Astrocyte of the cerebellum (primary cell): ENCODE results near the gene STXBP2.

Experiments
- DNase-seq: peaks from one replicate; pipeline ENCODE4 v3.0.0-alpha.2; 2011; ENCODE audit warnings: low read depth
- H3K4me3 ChIP-seq: 2 replicates; pipeline ENCODE4 v1.5.1; 2011; ENCODE audit warnings: mild to moderate bottlenecking, low read depth, low read length, moderate library complexity
- in situ Hi-C: cut with HindIII; loops from 2 replicates; pipeline ENCODE4 v1.10.0; 2017; ENCODE audit warnings: low sequenced_read_pairs
- TF ChIP-seq, protein P1 (sequence below): IDR thresholded peaks from 2 replicates; pipeline ENCODE4 v1.5.1; 2012; ENCODE audit warnings: low read length, low read depth, moderate library complexity, mild to moderate bottlenecking; ENCODE audit errors: missing control alignments

The STXBP2 gene

DNA sequence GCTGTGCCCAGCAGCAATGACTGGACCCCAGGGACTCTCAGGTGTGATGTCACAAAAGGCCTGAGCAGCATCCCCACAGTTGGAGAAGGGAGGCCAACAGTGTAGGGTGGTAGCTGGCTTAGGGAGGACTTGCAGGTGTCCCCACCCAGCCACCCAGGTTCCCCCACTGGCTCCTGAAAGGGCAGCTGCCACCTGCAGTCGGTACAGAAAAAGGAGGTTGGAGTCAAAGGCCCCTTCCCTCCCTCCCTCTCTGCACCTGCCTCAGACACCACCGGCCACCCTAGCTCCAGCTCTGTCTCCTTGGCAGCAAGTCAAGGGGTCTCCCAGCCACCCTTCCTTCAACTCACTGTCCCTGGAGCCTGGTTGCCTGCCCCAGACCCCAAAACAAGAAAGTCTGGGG lies 3.2 kb upstream of the STXBP2 start, which contains the start of gene PCP2:
Gene PCP2, minus strand, starts transcription at position 22 of the 400 bp plus-strand sequence. CDS start 262 bp downstream, outside the sequence.
- TF ChIP-seq, protein P1, sequence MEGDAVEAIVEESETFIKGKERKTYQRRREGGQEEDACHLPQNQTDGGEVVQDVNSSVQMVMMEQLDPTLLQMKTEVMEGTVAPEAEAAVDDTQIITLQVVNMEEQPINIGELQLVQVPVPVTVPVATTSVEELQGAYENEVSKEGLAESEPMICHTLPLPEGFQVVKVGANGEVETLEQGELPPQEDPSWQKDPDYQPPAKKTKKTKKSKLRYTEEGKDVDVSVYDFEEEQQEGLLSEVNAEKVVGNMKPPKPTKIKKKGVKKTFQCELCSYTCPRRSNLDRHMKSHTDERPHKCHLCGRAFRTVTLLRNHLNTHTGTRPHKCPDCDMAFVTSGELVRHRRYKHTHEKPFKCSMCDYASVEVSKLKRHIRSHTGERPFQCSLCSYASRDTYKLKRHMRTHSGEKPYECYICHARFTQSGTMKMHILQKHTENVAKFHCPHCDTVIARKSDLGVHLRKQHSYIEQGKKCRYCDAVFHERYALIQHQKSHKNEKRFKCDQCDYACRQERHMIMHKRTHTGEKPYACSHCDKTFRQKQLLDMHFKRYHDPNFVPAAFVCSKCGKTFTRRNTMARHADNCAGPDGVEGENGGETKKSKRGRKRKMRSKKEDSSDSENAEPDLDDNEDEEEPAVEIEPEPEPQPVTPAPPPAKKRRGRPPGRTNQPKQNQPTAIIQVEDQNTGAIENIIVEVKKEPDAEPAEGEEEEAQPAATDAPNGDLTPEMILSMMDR = no peak
- in situ Hi-C loops = no loop called here
- H3K4me3 ChIP-seq = no peak within 1 kb of the TSS
- no peak for DNase-seq

DNA sequence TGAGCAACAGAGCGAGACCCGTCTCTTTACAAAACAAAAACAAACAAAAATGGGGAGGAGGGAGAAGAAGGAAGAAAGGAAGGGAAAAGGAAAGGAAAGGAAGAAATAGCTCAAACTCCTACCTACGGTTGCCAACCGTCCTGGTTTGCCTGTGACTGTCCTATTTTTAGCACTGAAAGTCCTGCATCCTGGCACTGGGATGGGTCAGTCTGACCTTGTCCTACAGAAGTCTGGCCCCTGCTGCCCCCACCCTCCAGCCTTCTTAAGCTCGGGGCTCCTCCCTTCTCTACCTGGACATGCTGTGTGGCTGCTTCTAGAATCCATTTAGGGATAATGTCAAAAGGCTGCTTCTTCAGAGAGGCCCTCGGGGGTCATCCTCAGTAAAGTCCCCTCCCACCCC lies 1.2 kb upstream of the STXBP2 start:
- TF ChIP-seq, protein P1 = no peak
- in situ Hi-C loops = no loop called here
- no peak overlapping the region for H3K4me3 ChIP-seq

DNA sequence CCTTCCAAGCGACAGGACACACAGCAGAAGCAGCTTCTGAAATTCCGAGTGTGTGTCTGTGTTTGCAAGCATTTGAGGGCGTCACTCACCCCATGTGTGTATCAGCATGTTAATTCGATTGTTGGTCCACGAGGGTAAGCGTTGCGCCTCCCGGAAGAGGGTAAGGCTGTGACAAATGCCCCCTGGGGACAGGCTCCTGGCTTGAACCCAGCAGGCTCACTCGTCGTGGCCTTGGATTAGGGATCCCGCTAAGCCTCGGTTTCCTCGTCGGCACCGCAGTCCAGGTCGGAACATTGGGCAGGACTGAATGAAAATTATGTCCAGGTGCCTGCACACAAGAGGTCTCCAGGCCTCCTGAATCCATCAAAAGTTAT lies 606 bp upstream of the STXBP2 start:
- no peak overlapping the region for H3K4me3 ChIP-seq
- TF ChIP-seq, protein P1 = no peak
- in situ Hi-C loops = no loop called here

More for the DNA sequence above, 1.2 kb upstream of the STXBP2 start:
- DNase-seq = no peak

DNA sequence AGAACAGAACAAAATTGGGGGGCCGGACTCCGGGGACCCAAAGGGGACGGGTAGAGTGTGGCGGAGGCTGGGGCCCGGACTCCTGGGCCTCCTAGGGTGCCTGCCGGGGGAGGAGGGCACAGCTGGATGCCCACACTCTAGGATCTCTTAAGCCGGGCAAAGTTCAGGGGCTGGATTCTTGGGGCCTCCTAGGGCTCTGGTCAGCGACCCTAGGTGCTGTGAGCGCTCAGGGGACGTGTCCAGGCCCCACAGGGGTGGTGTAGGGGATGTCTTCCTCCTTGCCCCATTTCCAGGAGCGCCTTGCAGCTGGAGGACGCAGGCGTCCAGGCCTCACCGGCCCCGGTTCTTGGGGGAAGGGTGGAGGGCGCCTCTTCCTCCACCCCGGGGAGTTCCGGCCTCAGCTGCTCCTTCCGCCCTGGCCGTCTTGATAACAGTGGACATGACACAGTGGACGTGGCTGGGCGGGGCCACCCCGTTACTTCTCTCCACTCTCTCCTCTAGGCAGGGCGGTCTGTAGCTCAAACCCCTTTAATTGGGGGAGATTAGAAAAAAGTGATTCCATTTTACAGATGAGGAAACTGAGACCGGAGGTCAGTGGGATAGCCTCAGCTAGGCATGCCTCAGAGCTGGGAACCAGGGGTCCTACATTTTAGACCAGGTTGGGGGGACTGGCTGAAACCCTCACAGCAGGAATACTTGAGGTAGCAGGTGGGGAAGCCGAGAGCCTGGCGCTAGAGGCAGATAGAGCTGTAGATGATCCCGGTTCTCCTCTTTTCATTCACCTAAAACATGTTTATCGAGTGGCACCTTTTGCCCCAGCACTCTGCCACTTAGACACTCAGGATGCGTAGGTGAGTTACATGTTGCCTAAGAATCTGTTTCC lies 705 bp downstream of the STXBP2 start:
- H3K4me3 ChIP-seq = peak overlapping the region; percentile 29
- TF ChIP-seq, protein P1 = no peak
- in situ Hi-C loops = no loop called here
- DNase-seq = no peak

More for the DNA sequence above, 606 bp upstream of the STXBP2 start:
- no peak for DNase-seq

DNA sequence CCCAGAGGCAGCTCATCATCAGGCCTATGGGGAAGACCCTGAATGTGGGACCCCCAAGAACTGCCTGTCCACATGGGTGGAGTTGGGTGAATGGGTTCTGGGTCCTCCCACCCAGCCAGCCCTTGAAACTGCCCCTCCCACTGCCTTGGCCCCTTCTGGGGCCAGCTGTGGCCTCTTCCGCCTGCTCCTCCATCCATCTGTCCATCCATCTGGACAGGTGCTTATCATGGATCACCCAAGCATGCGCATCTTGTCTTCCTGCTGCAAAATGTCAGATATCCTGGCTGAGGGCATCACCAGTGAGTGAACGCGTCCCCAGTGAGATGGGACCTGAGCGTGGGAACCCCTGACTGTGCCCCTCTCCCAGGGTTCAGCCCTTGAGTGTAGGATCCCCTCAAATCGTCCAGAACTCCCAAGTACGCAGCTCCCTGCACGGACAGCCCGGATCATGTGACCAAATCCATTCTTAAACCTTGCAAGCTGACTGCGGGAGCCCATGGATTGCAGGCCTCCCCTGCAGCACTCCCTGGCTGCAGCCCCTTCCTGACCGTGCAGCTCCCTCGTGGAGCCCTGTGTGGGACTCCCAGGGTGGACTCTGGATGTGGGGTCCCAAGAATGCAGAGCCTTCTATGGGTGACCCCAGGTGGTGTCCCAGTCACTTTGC lies 2.0 kb downstream of the STXBP2 start:
- TF ChIP-seq, protein P1 = no peak
- in situ Hi-C loops = no loop called here
- DNase-seq = no peak
- no peak overlapping the region for H3K4me3 ChIP-seq

DNA sequence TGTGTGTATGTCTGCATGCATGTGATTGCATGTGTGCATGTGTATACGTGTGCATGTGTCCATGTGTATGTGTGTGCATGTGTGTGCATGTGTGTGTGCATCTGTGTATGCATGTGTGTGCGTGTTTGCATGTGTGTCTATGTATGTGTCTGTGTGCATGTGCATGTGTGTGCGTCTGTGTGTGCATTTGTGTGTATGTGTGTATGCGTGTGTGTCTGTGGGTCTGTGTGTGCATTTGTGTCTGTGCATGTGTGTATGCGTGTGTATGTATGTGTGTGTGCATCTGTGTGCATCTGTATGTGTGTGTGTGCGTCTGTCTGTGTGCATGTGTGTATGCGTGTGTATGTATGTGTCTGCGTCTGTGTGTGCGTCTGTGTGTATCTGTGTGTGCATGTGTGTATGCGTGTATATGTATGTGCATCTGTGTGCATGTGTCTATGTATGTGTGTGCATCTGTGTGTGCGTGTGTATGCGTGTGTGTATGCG lies 3.0 kb downstream of the STXBP2 start:
- H3K4me3 ChIP-seq = no peak overlapping the region
- TF ChIP-seq, protein P1 = no peak
- DNase-seq = no peak
- in situ Hi-C loops = no loop called here
